Measurements from ENCODE around the gene PRRT2.
"Not testable (repeated sequence)": the region's sequence is repeated elsewhere in the genome, so short reads cannot be mapped to it uniquely, and the experiment has no call there.

Gene PRRT2

DNA sequence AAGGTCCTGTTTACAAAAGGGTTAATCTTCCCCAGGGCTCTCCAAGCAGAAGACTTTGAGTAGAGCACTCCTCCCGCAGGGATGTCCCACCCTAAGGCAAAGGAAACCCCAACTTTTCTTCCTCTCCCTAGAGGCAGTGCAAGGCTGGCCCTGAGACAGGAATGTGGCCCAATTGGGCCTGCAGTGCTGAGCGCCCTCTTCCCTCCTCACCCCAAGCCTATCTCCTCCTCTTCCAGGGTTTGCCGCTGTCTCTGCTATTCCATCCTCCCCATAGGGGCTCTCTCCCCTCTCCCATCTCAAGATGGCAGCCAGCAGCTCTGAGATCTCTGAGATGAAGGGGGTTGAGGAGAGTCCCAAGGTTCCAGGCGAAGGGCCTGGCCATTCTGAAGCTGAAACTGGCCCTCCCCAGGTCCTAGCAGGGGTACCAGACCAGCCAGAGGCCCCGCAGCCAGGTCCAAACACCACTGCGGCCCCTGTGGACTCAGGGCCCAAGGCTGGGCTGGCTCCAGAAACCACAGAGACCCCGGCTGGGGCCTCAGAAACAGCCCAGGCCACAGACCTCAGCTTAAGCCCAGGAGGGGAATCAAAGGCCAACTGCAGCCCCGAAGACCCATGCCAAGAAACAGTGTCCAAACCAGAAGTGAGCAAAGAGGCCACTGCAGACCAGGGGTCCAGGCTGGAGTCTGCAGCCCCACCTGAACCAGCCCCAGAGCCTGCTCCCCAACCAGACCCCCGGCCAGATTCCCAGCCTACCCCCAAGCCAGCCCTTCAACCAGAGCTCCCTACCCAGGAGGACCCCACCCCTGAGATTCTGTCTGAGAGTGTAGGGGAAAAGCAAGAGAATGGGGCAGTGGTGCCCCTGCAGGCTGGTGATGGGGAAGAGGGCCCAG is 1.0 kb downstream of the PRRT2 start:
- DNase-seq (ENCODE audit: low read depth) = no peak

GRCh38 chr16:29813644-29814562 is 1.9 kb downstream of the PRRT2 start:
- DNase-seq (ENCODE audit: low read depth) = no peak

- DNase-seq (ENCODE audit: low read depth) = no peak
Observed at GRCh38 chr16:29814592-29814991, 2.6 kb downstream of the PRRT2 start.

DNA sequence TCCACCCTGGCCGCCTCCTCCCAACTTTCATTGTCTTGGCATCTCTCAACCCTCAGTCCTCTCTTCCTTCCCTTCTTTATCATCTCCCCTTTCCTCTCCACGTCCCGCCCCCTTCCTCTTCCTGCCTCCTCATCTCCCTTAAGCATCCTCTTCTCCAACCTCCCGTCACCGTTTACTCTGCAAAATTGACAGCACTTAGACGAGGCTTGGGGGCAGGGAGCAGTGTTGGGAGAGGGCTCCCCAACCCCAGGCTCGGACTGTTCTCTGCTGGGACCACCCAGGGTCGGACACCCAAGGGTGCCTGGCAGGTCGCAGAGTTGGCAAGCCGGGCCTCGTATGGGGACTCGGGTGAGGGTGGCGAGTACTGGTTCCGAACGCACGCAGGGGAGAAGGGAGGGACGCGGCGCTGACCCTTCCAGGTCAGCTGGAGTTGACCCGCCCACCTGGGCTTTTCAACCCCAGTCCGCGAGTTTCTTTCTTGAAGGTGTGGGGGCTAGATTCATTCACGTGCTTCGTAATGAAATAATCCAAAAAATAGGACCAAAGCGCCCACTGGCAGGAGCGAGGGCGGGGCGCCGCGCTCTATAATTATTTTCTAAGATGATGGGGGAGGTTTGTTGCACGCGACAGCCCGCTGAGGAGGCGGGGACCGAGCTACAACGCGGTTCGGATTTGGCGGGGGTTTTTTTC is 3.2 kb downstream of the PRRT2 start:
- no peak for DNase-seq (ENCODE audit: low read depth)

DNA sequence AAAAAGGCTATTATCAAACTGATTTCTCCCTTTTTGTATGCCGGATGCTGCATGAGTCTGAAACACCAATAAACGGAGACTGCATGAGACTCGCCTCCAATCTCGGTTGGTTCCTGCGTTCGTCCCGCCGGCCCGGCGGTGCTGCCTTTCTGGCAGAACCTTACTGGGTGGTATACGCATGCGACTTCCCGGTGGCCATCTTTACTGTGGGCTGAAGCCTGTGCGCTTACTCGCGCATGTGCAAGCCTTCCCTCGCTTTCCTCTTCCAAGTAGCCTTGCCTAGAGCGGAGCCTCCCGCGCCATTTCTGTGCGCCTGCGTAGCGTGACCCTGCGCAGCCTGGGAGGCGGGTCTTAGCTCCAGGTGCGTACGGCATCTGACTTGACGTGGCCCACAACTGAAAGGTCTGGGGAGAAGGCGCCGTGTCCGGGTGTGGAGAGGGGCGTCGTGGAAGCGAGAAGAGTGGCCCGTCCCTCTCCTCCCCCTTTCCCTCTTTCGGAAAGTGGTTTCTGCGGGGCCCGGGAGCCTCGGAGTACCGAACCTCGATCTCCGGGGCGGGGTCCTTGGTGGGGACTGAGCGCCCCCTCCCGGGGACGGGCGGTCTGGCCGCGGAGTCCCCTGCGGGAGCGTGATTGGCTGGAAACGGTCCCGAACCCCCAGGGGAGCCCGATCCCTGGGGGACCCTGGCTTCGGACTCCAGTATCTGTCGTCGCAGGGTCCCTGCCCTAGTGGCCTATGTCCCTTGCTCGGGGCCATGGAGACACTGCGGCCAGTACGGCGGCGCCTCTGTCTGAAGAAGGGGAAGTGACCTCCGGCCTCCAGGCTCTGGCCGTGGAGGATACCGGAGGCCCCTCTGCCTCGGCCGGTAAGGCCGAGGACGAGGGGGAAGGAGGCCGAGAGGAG is 4.0 kb downstream of the PRRT2 start, which contains the start of gene PAGR1:
PAGR1 (plus strand) TSS at position 360 of the 901 bp plus-strand sequence; CDS start at position 734, 374 bp downstream.
- DNase-seq (ENCODE audit: low read depth) = peak; percentile 95

DNA sequence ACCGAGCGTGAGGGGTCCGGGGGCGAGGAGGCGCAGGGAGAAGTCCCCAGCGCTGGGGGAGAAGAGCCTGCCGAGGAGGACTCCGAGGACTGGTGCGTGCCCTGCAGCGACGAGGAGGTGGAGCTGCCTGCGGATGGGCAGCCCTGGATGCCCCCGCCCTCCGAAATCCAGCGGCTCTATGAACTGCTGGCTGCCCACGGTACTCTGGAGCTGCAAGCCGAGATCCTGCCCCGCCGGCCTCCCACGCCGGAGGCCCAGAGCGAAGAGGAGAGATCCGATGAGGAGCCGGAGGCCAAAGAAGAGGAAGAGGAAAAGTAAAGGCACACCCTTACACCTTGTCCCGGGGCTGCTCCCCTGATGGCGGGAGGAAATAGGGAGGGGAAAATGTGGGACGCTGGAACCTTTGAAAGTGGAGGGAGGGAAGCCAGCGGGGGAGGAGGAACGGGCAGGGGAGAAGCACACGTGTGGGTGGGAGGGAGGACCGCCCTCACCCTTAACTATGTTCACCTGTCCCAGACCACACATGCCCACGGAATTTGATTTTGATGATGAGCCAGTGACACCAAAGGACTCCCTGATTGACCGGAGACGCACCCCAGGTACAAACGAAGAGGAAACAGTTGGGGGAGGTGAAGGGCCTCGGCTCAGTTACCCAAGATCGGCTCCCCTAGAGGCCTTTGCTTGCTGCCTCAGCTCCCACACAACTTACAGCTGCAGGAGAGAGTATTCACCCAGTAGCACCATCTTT is 4.9 kb downstream of the PRRT2 start:
- DNase-seq (ENCODE audit: low read depth) = peak; percentile 39

- DNase-seq (ENCODE audit: low read depth) = no peak
Observed at GRCh38 chr16:29818082-29818481, 6.1 kb downstream of the PRRT2 start.

DNA sequence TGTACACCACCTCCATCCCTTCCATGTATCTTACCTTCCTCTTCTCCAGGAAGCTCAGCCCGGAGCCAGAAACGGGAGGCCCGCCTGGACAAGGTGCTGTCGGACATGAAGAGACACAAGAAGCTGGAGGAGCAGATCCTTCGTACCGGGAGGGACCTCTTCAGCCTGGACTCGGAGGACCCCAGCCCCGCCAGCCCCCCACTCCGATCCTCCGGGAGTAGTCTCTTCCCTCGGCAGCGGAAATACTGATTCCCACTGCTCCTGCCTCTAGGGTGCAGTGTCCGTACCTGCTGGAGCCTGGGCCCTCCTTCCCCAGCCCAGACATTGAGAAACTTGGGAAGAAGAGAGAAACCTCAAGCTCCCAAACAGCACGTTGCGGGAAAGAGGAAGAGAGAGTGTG is 7.5 kb downstream of the PRRT2 start:
- DNase-seq (ENCODE audit: low read depth) = no peak

DNA sequence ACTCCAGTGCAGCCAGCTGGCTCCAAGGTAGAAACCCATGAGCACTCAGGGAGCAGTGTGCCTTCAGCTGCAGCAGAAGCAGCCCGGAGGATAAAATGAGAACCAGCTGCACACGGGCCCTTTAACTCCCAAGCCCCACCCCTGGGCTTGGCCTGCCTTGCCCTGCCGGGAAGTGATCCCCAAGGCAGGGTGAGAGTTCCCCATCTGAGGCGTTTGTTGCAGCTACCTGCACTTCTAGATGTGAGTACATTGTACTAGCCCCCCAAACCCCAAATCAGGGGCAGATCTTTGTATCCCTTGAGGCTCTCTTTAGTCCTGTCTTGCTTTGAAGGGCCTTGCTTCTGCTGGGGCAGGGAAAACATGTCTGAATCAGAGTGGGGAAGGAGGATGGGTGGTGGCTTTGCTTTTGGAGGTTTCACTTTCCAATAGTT is 8.3 kb downstream of the PRRT2 start, which contains the start of gene MVP:
MVP (plus strand) TSS at position 192 of the 431 bp plus-strand sequence. CDS start 10,088 bp downstream, outside the sequence.
- DNase-seq (ENCODE audit: low read depth) = no peak

DNA sequence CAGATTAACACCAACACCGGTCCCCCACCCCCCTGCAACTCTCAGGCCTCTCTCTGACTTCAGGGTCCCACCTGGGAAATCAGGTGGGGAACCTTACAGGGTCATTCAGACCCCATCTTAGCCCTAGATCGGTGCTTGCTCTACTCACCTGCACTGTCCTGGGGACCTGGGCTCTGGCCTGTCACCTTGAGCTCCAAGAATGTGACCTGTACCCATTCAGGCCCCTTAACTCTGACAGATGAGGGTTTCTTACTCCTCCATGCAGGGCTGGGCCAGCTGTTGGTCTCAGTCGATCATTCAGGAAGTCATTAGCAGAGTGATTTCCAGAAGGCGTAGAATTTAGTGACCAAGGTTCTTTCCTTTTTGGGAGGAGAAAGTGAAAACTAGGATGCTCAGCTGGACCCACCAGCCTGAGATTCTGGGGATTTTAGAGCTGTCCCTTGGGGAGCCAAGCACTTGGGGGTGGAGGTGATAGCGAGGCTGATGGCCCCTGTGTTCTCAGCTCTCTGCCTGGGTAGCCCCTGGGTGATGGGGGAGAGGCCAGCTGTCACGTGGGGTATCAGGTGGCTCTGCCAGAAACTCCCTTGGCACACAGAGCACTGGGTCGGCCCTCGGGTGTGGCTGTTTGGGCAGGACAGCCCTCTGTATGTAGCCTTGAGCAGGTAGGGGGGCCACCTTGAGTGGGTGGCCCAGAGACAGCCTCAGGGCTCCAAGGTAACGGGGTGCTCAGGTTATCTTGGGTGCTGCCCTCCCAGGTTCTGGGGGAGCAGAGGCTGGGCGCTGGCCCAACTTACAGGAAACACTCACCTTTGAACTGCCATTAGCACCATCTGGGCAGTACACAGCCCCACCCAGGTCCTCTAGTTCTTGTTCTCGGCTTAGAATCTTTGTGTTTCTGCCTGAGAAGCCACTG is 9.0 kb downstream of the PRRT2 start:
- no peak for DNase-seq (ENCODE audit: low read depth)

- no peak for DNase-seq (ENCODE audit: low read depth)
Observed at GRCh38 chr16:29821643-29822115, 9.7 kb downstream of the PRRT2 start.

DNA sequence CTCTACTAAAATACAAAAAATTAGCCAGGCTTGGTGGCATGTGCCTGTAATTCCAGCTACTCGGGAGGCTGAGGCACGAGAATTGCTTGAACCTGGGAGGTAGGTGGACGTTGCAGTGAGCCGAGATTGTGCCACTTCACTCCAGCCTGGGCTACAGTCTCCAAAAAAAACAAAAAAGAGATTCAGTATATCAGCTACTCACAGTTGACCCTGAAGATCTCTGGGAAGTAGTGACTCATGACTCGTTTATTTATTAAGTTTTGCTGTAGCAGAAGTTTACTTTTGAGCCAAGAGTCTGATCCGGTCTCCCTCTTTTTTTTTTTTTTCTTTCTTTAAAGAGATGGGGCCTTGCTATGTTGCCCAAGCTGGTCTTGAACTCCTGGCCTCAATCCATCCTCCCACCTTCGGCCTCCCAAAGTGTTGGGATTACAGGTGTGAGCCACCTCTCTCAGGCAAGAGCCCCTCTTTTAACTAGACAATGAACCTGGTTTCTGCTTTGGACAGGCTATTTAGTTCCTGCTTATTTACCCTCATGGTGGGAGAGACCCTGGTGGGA is 12.7 kb downstream of the PRRT2 start:
- no peak for DNase-seq (ENCODE audit: low read depth)

- no peak for DNase-seq (ENCODE audit: low read depth)
Observed at GRCh38 chr16:29825145-29826044, 13.4 kb downstream of the PRRT2 start.

DNA sequence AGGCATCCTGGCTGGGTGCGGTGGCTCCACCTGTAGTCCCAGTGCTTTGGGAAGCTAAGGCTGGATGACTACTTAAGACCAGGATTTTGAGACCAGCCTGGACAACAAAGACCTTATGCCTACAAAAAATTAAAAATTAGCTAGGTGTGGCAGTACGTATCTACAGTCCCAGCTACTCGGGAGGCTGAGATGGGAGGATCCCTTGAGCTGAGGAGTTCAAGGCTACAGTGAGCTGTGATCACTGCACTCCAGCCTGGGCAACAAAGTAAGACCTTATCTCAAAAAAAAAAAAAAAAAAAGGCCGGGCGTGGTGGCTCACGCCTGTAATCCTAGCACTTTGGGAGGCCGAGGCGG is 14.3 kb downstream of the PRRT2 start:
- no peak for DNase-seq (ENCODE audit: low read depth)

- no peak for DNase-seq (ENCODE audit: low read depth)
Observed at GRCh38 chr16:29830774-29831173, 18.8 kb downstream of the PRRT2 start.

GRCh38 chr16:29831490-29831889 is 19.5 kb downstream of the PRRT2 start:
- DNase-seq (ENCODE audit: low read depth) = no peak

DNA sequence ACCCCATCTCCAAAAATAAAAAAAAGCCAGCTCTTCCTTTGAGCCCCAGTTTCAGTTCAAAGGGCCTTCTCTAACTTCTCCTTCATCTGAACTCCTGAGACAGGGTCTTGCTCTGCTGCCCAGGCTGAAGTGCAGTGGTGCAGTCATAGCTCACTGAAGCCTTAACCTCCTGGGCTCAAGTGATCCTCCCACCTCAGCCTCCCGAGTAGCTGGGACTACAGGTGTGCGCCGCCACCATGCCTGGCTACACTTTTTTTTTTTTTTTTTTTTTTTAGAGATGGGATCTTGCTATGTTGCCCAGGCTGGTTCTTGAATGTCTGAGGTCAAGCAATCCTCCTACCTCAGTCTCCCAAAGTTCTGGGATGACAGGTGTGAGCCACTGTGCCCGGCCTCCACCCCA is 21.2 kb downstream of the PRRT2 start:
- DNase-seq (ENCODE audit: low read depth) = not testable (repeated sequence)

GRCh38 chr16:29834079-29834478 is 22.1 kb downstream of the PRRT2 start:
- no peak for DNase-seq (ENCODE audit: low read depth)

All from activated T-cell treated with anti-CD3 and anti-CD28 coated beads for 1 hour (primary cell).